Testis (tissue), 3 donors: ENCODE results near the gene TMEM121. TPM values are rescaled to one million over a fixed set of nuclear protein-coding genes. Genes with fewer than 3 reads are reported as not detected.

ENCODE experiments used
- DNase-seq: peaks from one replicate; pipeline ENCODE4 v3.0.0-alpha.2; 2019
- H3K27ac ChIP-seq, 2 donors: fragments of 200-600 bp; sonication (generic); one replicate each; pipeline ENCODE4 v1.5.1; 2019
- H3K27me3 ChIP-seq: fragments of 200-600 bp; sonication (generic); one replicate; pipeline ENCODE4 v1.5.1; 2019
- H3K36me3 ChIP-seq: fragments of 200-600 bp; sonication (generic); one replicate; pipeline ENCODE4 v1.5.1; 2017; ENCODE audit warnings: low read depth; ENCODE audit errors: missing control alignments
- H3K4me1 ChIP-seq: fragments of 200-600 bp; sonication (generic); one replicate; pipeline ENCODE4 v1.5.1; 2019
- H3K4me3 ChIP-seq, 2 donors: fragments of 200-600 bp; sonication (generic); one replicate each; pipeline ENCODE4 v1.5.1; 2017 to 2019
- H3K9me3 ChIP-seq: fragments of 200-600 bp; sonication (generic); one replicate; pipeline ENCODE4 v1.5.1; 2017
- POLR2A ChIP-seq: fragments of 450-650 bp; IDR thresholded peaks from one replicate; pipeline ENCODE4 v1.6.1; 2017; ENCODE audit warnings: antibody characterized with exemption, mild to moderate bottlenecking, moderate library complexity
- WGBS, 2 donors: methylation state at CpG; one replicate each; pipeline ENCODE4 v1.1.5; 2018; 5-methylcytosine and 5-hydroxymethylcytosine counted together
- intact Hi-C: fragments of 100-400 bp; cut with DNase I; formaldehyde crosslinking; loops from one replicate; pipeline ENCODE4 v1.15.1; 2023; ENCODE audit warnings: low total_unique reads
- polyA plus RNA-seq: library from polyadenylated mRNA; stranded (reverse); fragments of 350-450 nt; fragmentation: Illumina TruSeq; extraction: RNeasy Lipid Tissue Mini Kit (QIAGEN cat#74804); gene quantifications from one replicate; pipeline ENCODE4 v1.2.3, GENCODE V29; 2014; ENCODE audit warnings: low read depth, low replicate concordance; ENCODE audit not compliant: insufficient read depth
- total RNA-seq, 2 donors: library from RNA; depleted of rRNA; stranded (reverse); fragments of >200 nt; gene quantifications; one replicate each; pipeline ENCODE4 v1.2.3, GENCODE V29; 2016
- TF ChIP-seq, protein P1 (sequence below), 3 experiments: fragments of 450-650 bp in 2 of 3; fragments of 200-600 bp in 1 of 3; sonication (generic) in 1 of 3; IDR thresholded peaks; one replicate each; pipeline ENCODE4 v1.5.1; 2016 to 2019; ENCODE audit warnings: antibody characterized with exemption in 3 of 3, mild to moderate bottlenecking in 2 of 3, moderate library complexity in 1 of 3

Gene TMEM121
- total and polyA plus RNA-seq, 3 donors from 2014 or later, result 1.4 to 4.8 (median 3.7) TPM

DNA sequence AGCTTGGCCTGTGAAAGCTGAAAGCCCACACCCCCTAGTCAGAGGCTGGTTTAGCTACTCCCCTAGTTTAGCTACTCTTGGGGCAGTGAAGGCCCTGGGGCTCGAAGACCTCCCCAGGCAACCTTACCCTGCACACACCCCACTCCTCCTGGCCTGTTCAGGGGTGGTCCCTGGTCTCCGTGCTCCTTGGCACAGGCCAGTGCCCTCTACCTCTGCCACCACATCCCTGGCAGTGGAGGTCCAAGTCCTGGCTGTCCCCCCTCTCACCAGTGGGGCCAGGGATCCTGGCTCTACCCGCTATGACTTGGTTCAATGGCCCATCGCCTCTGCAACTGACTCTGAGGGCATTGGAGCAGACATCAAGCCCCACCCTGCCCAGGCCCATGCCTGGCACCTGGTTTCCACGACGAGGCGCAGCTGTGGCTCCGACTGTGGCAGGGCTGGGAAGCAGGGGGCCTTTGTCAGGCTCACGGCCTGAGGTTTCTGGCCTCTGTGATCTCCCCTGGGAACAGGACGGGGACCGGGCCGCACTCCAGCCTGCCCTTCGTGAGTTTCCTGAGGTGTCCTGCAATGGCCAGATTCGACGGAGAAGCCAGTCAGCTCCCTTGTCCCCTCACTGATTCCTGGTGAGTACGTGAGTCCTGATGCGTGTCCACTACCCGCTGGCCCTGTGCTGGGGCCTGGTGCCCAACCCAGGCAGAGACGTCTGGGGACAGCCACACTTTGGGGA lies 5.7 kb downstream of the TMEM121 start:
- TF ChIP-seq POLR2A, result no peak
- TF ChIP-seq, protein P1, sequence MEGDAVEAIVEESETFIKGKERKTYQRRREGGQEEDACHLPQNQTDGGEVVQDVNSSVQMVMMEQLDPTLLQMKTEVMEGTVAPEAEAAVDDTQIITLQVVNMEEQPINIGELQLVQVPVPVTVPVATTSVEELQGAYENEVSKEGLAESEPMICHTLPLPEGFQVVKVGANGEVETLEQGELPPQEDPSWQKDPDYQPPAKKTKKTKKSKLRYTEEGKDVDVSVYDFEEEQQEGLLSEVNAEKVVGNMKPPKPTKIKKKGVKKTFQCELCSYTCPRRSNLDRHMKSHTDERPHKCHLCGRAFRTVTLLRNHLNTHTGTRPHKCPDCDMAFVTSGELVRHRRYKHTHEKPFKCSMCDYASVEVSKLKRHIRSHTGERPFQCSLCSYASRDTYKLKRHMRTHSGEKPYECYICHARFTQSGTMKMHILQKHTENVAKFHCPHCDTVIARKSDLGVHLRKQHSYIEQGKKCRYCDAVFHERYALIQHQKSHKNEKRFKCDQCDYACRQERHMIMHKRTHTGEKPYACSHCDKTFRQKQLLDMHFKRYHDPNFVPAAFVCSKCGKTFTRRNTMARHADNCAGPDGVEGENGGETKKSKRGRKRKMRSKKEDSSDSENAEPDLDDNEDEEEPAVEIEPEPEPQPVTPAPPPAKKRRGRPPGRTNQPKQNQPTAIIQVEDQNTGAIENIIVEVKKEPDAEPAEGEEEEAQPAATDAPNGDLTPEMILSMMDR (IDR thresholded peaks at IDR 0.05), result no peak
- H3K27me3 ChIP-seq, result no peaks in the 10 kb centered on the region
- no peaks in the 10 kb centered on the region for H3K9me3 ChIP-seq
- no peak for DNase-seq
- H3K27ac ChIP-seq, result no peak overlapping the region
- H3K4me1 ChIP-seq, result peaks cover 13% of the 10 kb centered on the region
- H3K36me3 ChIP-seq, result no peaks in the 10 kb centered on the region
- 88 to 91% methylated on average over 8 to 19 of the region's 19 CpGs for WGBS, 2 donors
- H3K4me3 ChIP-seq, result no peak overlapping the region
- intact Hi-C loops, result no loop called here

DNA sequence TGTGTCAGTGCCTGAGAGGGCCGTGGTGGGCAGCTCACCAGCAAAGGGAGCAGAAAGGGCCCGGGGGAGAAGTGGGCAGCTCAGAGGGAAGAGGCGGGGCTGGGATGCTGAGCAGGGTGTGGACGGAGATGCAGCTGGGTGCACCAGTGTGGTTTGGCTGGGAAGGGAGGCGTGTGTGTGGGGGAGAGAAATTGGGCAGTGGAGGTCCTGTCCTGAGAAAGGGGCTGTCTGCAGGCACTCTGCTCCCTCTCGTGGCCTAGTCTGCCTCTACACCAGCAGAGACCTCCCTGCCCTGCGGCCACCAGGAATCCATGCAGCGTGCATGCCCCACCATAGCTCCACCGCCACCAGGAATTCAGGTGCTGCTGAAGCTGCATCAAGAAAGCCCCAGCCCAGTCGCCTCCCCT lies 6.4 kb downstream of the TMEM121 start:
- DNase-seq, result no peak
- 70 to 74% methylated on average over 5 to 10 of the region's 10 CpGs for WGBS, 2 donors
- Histone ChIP-seq H3K4me1 (peaks cover 6% of the 10 kb centered on the region), H3K4me3 (no peak overlapping the region), H3K36me3 (no peaks in the 10 kb centered on the region), H3K27ac (no peak overlapping the region), H3K27me3 (no peaks in the 10 kb centered on the region), H3K9me3 (no peaks in the 10 kb centered on the region)
- intact Hi-C loops, result no loop called here
- TF ChIP-seq, protein P1 (IDR thresholded peaks at IDR 0.05), result no peak
- no peak for TF ChIP-seq POLR2A

DNA sequence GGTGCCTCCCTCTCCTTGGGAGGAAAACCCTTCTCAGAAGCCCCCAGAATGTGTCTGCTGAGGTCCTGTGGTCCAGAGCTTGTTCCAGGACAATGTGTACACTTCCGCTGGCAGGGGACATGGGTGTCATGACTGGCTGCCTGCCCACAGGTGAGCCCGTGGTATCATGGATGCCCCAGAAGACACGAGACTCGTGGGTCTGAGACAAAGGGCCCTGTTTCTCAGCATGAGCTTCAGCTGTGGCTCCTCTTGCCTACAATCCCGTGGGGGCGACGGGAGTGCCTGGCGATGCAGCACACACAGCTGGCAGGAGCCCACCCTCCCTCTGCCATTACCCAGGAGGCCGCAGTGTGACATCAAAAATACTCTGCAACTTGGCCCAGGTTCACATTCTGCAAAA lies 7.0 kb downstream of the TMEM121 start:
- intact Hi-C loops, result no loop called here
- H3K36me3 ChIP-seq, result no peaks in the 10 kb centered on the region

DNA sequence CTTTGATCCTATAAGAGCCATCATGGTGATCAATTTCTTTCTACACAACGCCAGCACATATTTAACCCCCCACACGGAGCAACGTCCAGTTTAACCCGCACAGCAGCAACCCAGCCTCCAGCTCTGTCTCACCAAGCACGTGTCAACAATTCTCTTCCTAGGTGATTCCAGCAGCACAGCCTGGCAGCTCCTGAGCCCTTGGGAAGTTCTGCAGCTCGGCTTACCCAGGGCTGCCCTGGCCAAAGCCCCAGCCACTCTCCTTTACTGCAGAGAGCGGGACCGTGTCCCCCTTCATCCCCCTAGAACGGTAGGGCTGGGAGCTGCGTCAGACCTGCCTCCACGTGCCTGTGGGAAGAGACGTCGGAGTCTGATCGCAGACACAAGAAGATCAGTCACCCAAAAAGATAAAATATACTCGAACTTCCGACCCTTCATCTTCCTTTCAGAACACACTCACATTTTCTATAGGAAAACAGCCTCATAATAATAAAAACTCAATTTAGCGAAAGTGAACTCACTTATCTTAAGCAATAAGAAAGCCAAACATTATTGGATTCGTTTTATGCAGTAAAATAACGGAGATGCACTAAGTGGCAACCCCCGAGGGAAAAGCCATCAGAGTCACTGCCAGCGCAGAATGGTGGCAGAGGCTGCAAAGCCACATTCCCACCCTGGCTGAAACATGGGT lies 7.6 kb downstream of the TMEM121 start:
- no peak for TF ChIP-seq POLR2A
- TF ChIP-seq, protein P1 (IDR thresholded peaks at IDR 0.05), result no peak
- WGBS, 2 donors, result 77 to 78% methylated on average over 21 of the region's 21 CpGs
- no peaks in the 10 kb centered on the region for H3K9me3 ChIP-seq
- intact Hi-C loops, result no loop called here
- DNase-seq, result no peak
- H3K27me3 ChIP-seq, result no peaks in the 10 kb centered on the region
- H3K36me3 ChIP-seq, result no peaks in the 10 kb centered on the region
- no peak overlapping the region for H3K4me3 ChIP-seq
- H3K27ac ChIP-seq, result no peak overlapping the region
- peaks cover under 1% of the 10 kb centered on the region for H3K4me1 ChIP-seq

More for the DNA sequence above, 7.0 kb downstream of the TMEM121 start:
- no peaks in the 10 kb centered on the region for H3K9me3 ChIP-seq
- H3K4me1 ChIP-seq, result peaks cover 3% of the 10 kb centered on the region
- H3K27me3 ChIP-seq, result no peaks in the 10 kb centered on the region
- TF ChIP-seq POLR2A, result no peak
- TF ChIP-seq, protein P1 (IDR thresholded peaks at IDR 0.05), result no peak
- no peak for DNase-seq
- WGBS, 2 donors, result 83 to 87% methylated on average over 1 to 9 of the region's 9 CpGs
- H3K27ac ChIP-seq, result no peak overlapping the region
- H3K4me3 ChIP-seq, result no peak overlapping the region
